Measurements from ENCODE around the gene SCAF8.
"Not testable (repeated sequence)": the region's sequence is repeated elsewhere in the genome, so short reads cannot be mapped to it uniquely, and the experiment has no call there.

SCAF8 gene
- 116 to 145 reads per million in 2 experiments for total RNA-seq

GRCh38 chr6:154733183-154733625 lies at the start of gene SCAF8:
SCAF8 (plus strand) TSS chr6:154733416; CDS start chr6:154733901, 485 bp downstream.
- peak; percentile 77 for DNase-seq (ENCODE audit: low read depth)

DNA sequence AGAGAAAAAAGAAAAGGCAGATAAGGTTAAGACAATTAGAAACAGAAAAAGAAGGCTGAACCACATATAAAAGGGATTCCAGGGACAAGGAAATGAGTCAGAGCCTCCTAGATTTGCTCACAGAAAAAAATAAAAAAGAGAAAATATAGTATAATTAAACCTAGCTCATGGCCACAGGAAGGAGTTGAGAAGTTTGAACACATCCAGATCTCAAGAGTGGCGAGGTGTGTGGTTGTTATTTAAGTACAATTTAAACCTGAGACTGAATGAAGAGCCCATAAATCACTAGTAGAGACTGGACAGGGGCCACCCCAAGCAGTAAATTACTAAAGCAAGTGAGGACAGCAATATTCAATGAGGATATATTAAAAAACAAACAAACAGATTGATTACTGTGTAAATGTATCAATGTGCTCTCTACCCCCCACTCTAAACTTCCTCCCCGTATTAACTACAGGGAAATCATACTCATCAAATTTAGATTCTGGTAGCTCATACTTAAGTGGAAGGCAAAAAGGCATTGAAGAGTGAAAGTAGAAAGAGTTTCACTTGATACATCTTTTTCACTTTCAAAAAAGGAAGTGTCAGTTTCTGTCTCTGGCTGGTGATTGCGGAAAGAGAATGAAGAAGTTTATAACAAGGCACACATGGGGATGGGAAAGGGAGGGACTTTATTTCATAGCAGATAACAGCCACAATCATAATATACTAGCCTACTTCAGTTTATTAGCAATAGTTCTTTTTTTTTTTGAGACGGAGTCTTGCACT lies 49.3 kb upstream of the SCAF8 start:
- no peak for DNase-seq (ENCODE audit: low read depth)

- DNase-seq (ENCODE audit: low read depth), result no peak
Measured at GRCh38 chr6:154686162-154686561, 47.1 kb upstream of the SCAF8 start.

GRCh38 chr6:154689493-154690255 lies 43.5 kb upstream of the SCAF8 start:
- DNase-seq (ENCODE audit: low read depth), result no peak

- DNase-seq (ENCODE audit: low read depth), result no peak
Measured at GRCh38 chr6:154690857-154691256, 42.4 kb upstream of the SCAF8 start.

- no peak for DNase-seq (ENCODE audit: low read depth)
Measured at GRCh38 chr6:154696661-154697060, 36.6 kb upstream of the SCAF8 start.

- DNase-seq (ENCODE audit: low read depth), result no peak
Measured at GRCh38 chr6:154703124-154703523, 30.1 kb upstream of the SCAF8 start.

DNA sequence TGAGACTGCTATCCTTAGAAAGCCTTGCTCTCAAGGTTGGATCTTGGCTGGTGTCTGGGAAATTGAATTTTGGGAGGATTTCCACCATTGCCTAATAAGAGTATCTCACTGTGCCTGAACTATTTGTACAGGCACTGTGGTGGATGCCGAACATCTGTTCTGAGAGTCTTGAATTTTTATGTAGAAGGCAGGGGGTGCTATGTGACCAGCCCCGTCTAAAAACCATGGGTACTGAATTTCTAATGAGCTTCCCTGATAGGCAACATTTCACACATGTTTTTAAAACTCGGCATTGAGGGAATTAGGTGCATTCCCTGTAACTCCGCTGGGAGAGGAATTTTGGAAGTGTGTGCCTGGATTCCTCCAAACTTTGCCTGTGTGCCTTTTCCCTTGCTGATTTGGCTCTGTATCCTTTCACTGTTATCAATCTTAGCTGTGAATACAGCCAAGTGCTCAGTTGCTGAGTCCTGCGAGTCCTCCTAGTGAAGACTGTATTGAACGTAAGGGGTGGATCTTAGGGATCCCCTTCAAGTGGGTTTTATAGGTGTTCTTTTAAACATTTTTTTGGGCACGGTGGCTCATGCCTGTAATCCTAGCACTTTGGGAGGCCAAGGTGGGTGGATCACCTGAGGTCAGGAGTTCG lies 27.6 kb upstream of the SCAF8 start:
- DNase-seq (ENCODE audit: low read depth), result no peak

DNA sequence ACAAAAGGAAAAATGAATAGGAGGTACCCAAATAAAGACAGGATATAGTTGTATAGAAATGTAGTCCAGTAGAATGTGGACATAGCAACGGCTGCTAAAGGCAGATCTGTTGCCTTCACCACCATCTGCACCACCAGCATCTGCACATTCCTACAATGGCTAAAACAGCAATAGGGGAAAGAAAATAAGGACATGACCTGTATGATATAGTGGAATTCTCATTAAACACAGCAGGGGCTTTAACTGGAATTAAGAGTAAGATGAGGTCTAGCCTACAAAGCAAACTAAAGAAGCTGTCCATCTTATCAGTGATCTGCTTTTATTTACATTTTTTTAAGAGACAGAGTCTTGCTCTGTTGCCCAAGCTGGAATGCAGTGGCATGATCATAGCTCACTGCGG lies 26.8 kb upstream of the SCAF8 start:
- DNase-seq (ENCODE audit: low read depth), result no peak

DNA sequence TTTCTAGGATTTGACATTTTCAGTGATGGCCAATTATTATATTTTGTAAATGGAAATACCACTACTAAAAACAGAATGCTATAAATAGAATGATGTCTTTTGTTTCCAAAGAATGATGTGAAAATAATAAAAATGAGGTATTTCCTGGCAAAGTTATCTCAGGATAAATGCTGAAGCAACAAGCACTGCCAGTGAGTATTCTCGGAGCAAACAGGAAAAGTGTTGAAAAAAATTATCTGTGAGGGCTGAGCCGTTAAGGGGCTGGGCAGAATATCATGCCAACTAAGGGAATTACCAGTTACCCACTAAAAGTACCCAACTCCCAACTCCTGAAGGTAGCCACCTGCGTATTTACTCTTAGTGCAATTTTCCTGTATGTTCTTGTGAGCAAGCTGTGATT lies 23.6 kb upstream of the SCAF8 start:
- no peak for DNase-seq (ENCODE audit: low read depth)

DNA sequence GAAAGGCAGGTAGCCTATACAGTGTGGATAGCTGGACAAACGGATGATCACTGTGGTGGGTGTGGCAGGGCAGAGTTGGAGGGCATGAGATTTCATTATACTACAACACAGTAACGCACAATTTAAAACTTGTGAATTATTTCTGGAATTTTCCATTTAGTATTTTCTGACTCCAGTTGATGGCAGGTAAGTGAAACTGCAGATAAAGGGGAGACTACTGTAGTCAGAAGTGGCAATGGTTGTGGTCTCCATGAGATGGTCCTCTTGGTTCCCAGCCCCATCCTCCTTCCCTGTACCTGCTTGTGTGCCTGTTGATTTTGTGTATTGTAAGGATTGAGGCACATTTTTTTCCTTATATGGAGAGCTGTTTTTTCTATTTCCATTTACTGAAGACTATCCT lies 22.5 kb upstream of the SCAF8 start:
- DNase-seq (ENCODE audit: low read depth), result no peak

GRCh38 chr6:154715446-154715845 lies 17.8 kb upstream of the SCAF8 start:
- no peak for DNase-seq (ENCODE audit: low read depth)

- not testable (repeated sequence) for DNase-seq (ENCODE audit: low read depth)
Measured at GRCh38 chr6:154716350-154716749, 16.9 kb upstream of the SCAF8 start.

DNA sequence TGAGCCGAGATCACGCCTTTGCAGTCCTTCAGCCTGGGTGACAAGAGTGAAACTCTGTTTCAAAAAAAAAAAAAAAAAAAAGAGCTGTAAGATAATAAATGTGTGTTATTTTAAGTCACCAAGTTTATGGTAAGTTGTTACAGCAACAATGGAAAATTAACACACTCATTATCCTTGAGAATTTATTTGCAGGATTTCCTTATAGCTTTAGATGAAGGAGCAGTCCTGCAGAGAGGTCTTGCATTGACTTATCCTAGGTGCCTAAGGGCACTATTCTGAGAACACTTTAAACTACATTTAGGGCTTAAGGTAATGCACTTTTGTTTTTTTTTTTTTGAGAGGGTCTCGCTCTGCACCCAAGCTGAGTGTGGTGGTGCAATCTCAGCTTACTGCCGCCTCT lies 13.8 kb upstream of the SCAF8 start:
- no peak for DNase-seq (ENCODE audit: low read depth)

- DNase-seq (ENCODE audit: low read depth), result no peak
Measured at GRCh38 chr6:154719854-154720253, 13.4 kb upstream of the SCAF8 start.

GRCh38 chr6:154721460-154721859 lies 11.8 kb upstream of the SCAF8 start:
- DNase-seq (ENCODE audit: low read depth), result no peak

GRCh38 chr6:154726887-154727286 lies 6.3 kb upstream of the SCAF8 start:
- DNase-seq (ENCODE audit: low read depth), result no peak

DNA sequence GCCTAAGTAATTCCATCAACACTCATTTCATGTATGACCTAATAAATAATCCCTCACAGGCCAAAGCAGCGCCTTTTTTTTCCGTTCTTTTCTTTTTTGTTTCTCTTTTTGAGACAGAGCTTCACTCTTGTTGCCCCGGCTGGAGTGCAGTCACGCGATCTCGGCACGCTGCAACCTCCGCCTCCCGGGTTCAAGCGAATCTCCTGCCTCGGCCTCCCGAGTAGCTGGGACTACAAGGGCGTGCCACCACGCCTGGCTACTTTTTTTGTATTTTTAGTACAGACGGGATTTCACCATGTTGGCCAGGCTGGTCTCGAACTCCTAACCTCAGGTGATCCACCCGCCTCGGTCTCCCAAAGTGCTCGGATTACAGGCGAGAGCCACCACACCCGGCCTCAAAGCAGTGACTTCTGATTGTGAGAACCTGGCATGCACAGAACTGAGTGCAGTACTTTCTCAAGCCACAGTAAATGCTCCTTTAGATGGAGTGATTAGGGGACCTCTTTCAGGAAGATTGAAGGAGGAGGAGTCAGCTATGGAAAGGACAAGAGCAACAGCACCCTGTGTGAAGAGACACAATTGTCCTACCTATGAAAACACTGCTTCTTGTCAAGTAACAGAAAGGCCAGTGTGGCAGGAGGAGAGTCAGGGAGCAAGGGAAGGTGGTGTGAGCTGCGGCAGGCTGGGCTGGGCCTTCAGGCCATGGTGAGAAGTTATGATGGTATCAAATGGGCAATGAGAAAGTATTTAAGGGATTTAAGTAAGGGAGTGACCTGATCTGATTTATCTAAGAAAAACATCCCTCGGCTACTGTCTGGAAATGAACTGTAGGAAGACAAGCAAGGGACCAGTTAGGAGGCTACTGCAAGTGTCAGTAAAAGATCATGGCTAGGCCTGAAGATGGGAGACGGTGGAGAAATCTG lies 1.7 kb upstream of the SCAF8 start:
- DNase-seq (ENCODE audit: low read depth), result no peak

GRCh38 chr6:154732538-154733182 lies 556 bp upstream of the SCAF8 start:
- no peak for DNase-seq (ENCODE audit: low read depth)

GRCh38 chr6:154733626-154734382 lies 588 bp downstream of the SCAF8 start:
- DNase-seq (ENCODE audit: low read depth), result peak; percentile 85

All from T follicular helper cell (primary cell).